Stimulated activated CD4-positive, alpha-beta T cell treated with anti-CD3 and anti-CD28 coated beads, Interleukin-4, amount 100 ng/mL, for 1 hour (primary cell): ENCODE results near the gene KCNMB4.

Experiments used
- DNase-seq: peaks from one replicate; pipeline ENCODE4 v3.0.0-alpha.2; 2020

Gene KCNMB4

GRCh38 chr12:70448371-70448770, 82.3 kb downstream of the KCNMB4 start:
- no peak for DNase-seq

- no peak for DNase-seq
Observed at GRCh38 chr12:70449074-70449752, 83.1 kb downstream of the KCNMB4 start.

GRCh38 chr12:70449753-70450341, 83.8 kb downstream of the KCNMB4 start:
- DNase-seq = no peak

GRCh38 chr12:70451528-70451927, 85.4 kb downstream of the KCNMB4 start:
- DNase-seq = no peak

GRCh38 chr12:70456953-70457352, 90.9 kb downstream of the KCNMB4 start:
- DNase-seq = no peak

GRCh38 chr12:70459786-70460185, 93.7 kb downstream of the KCNMB4 start:
- no peak for DNase-seq

GRCh38 chr12:70463997-70464396, 97.9 kb downstream of the KCNMB4 start:
- no peak for DNase-seq

GRCh38 chr12:70466753-70467152, 100.7 kb downstream of the KCNMB4 start:
- DNase-seq = no peak

- DNase-seq = no peak
Observed at GRCh38 chr12:70467476-70467875, 101.4 kb downstream of the KCNMB4 start.

GRCh38 chr12:70467918-70468733, 102.0 kb downstream of the KCNMB4 start:
- no peak for DNase-seq

- no peak for DNase-seq
Observed at GRCh38 chr12:70468741-70469140, 102.7 kb downstream of the KCNMB4 start.

GRCh38 chr12:70469221-70469820, 103.2 kb downstream of the KCNMB4 start:
- DNase-seq = no peak

- DNase-seq = no peak
Observed at GRCh38 chr12:70482764-70483163, 116.7 kb downstream of the KCNMB4 start.
